WTC11 (cell line): ENCODE measurements around the gene CREM. TPM values are rescaled to one million over a fixed set of nuclear protein-coding genes. Genes with fewer than 3 reads are reported as not detected.

Experiments
- ATAC-seq: fragments of 200-7000 bp; cut with Tn5 transposase; 2 replicates; pipeline ENCODE4 v1.10.0; 2021; ENCODE audit warnings: mild to moderate bottlenecking, moderate library complexity
- CTCF ChIA-PET: fragments of 300-600 bp; sonication (Branson Sonifier 250); formaldehyde crosslinking; loops from one replicate; lab custom pipeline; 2021; ENCODE audit warnings: antibody characterized with exemption; lab: Charles Lee
- POLR2A ChIA-PET: fragments of 350-600 bp; sonication (Branson Sonifier 250); formaldehyde crosslinking; loops from one replicate; lab custom pipeline; 2021; ENCODE audit warnings: antibody characterized with exemption; lab: Charles Lee
- DNase-seq: peaks from one replicate; pipeline ENCODE4 v3.0.0; 2021; ENCODE audit warnings: low spot score
- H3K27ac Mint-ChIP-seq: 2 replicates; pipeline ENCODE4 v1.8.0; 2021; ENCODE audit warnings: mixed read lengths
- H3K27me3 Mint-ChIP-seq: 2 replicates; pipeline ENCODE4 v1.8.0; 2021; ENCODE audit warnings: low read depth, mild to moderate bottlenecking, moderate library complexity, mixed read lengths
- H3K36me3 Mint-ChIP-seq: 2 replicates; pipeline ENCODE4 v1.8.0; 2021; ENCODE audit warnings: mixed read lengths
- H3K4me1 Mint-ChIP-seq: 2 replicates; pipeline ENCODE4 v1.8.0; 2022; ENCODE audit warnings: mixed read lengths
- H3K4me3 Mint-ChIP-seq: 2 replicates; pipeline ENCODE4 v1.8.0; 2021; ENCODE audit warnings: mild to moderate bottlenecking, moderate library complexity, mixed read lengths
- H3K9me3 Mint-ChIP-seq: 2 replicates; pipeline ENCODE4 v1.8.0; 2021; ENCODE audit warnings: mixed read lengths
- ARID4B ChIP-seq: sonication (generic); formaldehyde crosslinking; IDR thresholded peaks from 2 replicates; pipeline ENCODE4 v1.8.0; 2023; ENCODE audit warnings: missing genetic modification reagents, mild to moderate bottlenecking, borderline replicate concordance
- ATF3 ChIP-seq: sonication (generic); formaldehyde crosslinking; conservative IDR thresholded peaks from 2 replicates; pipeline ENCODE4 v1.8.1; 2022; ENCODE audit warnings: mild to moderate bottlenecking, missing genetic modification reagents
- CTCF ChIP-seq: fragments of 200-600 bp; IDR thresholded peaks from 2 replicates; pipeline ENCODE4 v1.8.0; 2022; ENCODE audit warnings: antibody characterized with exemption
- ERG ChIP-seq: fragments of 250-450 bp; sonication (Bioruptor Pico); IDR thresholded peaks from 2 replicates; pipeline ENCODE4 v1.8.0; 2021; ENCODE audit warnings: mild to moderate bottlenecking
- ETV6 ChIP-seq: sonication (generic); formaldehyde crosslinking; IDR thresholded peaks from 2 replicates; pipeline ENCODE4 v1.8.1; 2022; ENCODE audit warnings: mild to moderate bottlenecking, missing genetic modification reagents
- FOXP4 ChIP-seq: sonication (generic); formaldehyde crosslinking; IDR thresholded peaks from 2 replicates; pipeline ENCODE4 v1.8.0; 2022; ENCODE audit warnings: mild to moderate bottlenecking, missing genetic modification reagents
- GRHL2 ChIP-seq: fragments of 250-450 bp; sonication (Bioruptor Pico); IDR thresholded peaks from 2 replicates; pipeline ENCODE4 v1.8.0; 2022; ENCODE audit warnings: mild to moderate bottlenecking, moderate library complexity; ENCODE audit not compliant: insufficient replicate concordance, severe bottlenecking
- PREB ChIP-seq: sonication (generic); formaldehyde crosslinking; IDR thresholded peaks from 2 replicates; pipeline ENCODE4 v1.8.1; 2022; ENCODE audit warnings: mild to moderate bottlenecking, missing genetic modification reagents, moderate library complexity, borderline replicate concordance
- RELA ChIP-seq: sonication (generic); formaldehyde crosslinking; IDR thresholded peaks from 2 replicates; pipeline ENCODE4 v1.8.1; 2022; ENCODE audit warnings: missing genetic modification reagents, mild to moderate bottlenecking, borderline replicate concordance
- RORB ChIP-seq: fragments of 250-450 bp; sonication (Bioruptor Pico); IDR thresholded peaks from 2 replicates; pipeline ENCODE4 v1.9.0; 2021; ENCODE audit warnings: mild to moderate bottlenecking
- SMAD3 ChIP-seq: sonication (generic); formaldehyde crosslinking; IDR thresholded peaks from 2 replicates; pipeline ENCODE4 v1.8.0; 2022; ENCODE audit warnings: missing genetic modification reagents, mild to moderate bottlenecking, borderline replicate concordance
- ZNF232 ChIP-seq: sonication (generic); formaldehyde crosslinking; IDR thresholded peaks from 2 replicates; pipeline ENCODE4 v1.8.0; 2022; ENCODE audit warnings: mild to moderate bottlenecking, missing genetic modification reagents
- ZNF263 ChIP-seq: sonication (generic); formaldehyde crosslinking; IDR thresholded peaks from 2 replicates; pipeline ENCODE4 v1.8.1; 2022; ENCODE audit warnings: low read depth, mild to moderate bottlenecking, moderate library complexity, missing genetic modification reagents
- total RNA-seq: library from RNA; stranded (reverse); gene quantifications from 3 replicates; pipeline ENCODE4 v1.2.3, GENCODE V29; 2021

Gene CREM
- total RNA-seq, 1 experiment from 2014 or later: 23.6 TPM

GRCh38 chr10:35194471-35194870 lies 67.8 kb downstream of the CREM start (continued):
- TF ChIP-seq ERG (no peak), FOXP4 (CRISPR knock-in tag) (no peak), ETV6 (CRISPR knock-in tag) (no peak), RORB (CRISPR knock-in tag) (no peak), GRHL2 (CRISPR knock-in tag) (no peak)

- Mint-ChIP-seq H3K27ac (peak overlapping the region; percentile 89), H3K36me3 (peaks cover 10% of the 10 kb centered on the region; the same call in 1 of the 2 replicates)
- no peak for ATAC-seq
- TF ChIP-seq RELA (CRISPR knock-in tag) (no peak), ATF3 (CRISPR knock-in tag) (no peak), PREB (CRISPR knock-in tag) (no peak)
- TF ChIP-seq, all 79 proteins: peak for 0
- Mint-ChIP-seq H3K27me3 (no peaks in the 10 kb centered on the region), H3K4me1 (peaks cover 27% of the 10 kb centered on the region), H3K4me3 (peak overlapping the region; percentile 72), H3K9me3 (peaks cover 14% of the 10 kb centered on the region; the same call in 1 of the 2 replicates)
- CTCF ChIA-PET: interaction anchor here (1.0 to 2.6 kb wide), 20 partner anchors 9 to 368 kb away, joined by 3 to 64 read pairs (median 8); partner anchors contain the start of genes CREM and CUL2
- DNase-seq: no peak
- POLR2A ChIA-PET: interaction anchor here (2.2 kb wide), 1 partner anchor 68 kb away, joined by 10 read pairs; the partner anchor contains the start of gene CREM
Observed at GRCh38 chr10:35194906-35195305, 68.3 kb downstream of the CREM start.

GRCh38 chr10:35195361-35196306 lies 69.0 kb downstream of the CREM start:
- no peak for TF ChIP-seq ARID4B (CRISPR knock-in tag)
- TF ChIP-seq ZNF232 (CRISPR knock-in tag): no peak
- peak; percentile 72 for TF ChIP-seq CTCF
- no peak for TF ChIP-seq SMAD3 (CRISPR knock-in tag)
- TF ChIP-seq ZNF263: 0 out of 2 replicates have a peak, but pooled peaks have one; percentile 66
- H3K4me1 Mint-ChIP-seq: peaks cover 27% of the 10 kb centered on the region

More at GRCh38 chr10:35195361-35196306, 69.0 kb downstream of the CREM start:
- peak overlapping the region; percentile 89 for H3K27ac Mint-ChIP-seq
- POLR2A ChIA-PET: interaction anchor here (0.5 to 2.2 kb wide), 7 partner anchors 16 to 123 kb away, joined by 3 to 10 read pairs (median 3); partner anchors contain the start of gene CREM
- peak overlapping the region; percentile 72 for H3K4me3 Mint-ChIP-seq
- peaks cover 10% of the 10 kb centered on the region; the same call in 1 of the 2 replicates for H3K36me3 Mint-ChIP-seq
- CTCF ChIA-PET: interaction anchor here (0.7 to 2.6 kb wide), 60 partner anchors 8 to 463 kb away, joined by 3 to 64 read pairs (median 5); partner anchors contain the start of genes CREM and CUL2
- DNase-seq: no peak
- peak; percentile 93 for ATAC-seq
- H3K27me3 Mint-ChIP-seq: no peaks in the 10 kb centered on the region
- peaks cover 14% of the 10 kb centered on the region; the same call in 1 of the 2 replicates for H3K9me3 Mint-ChIP-seq
